HG03520 (cell line): ENCODE data around the gene EP300.

Experiments
- ATAC-seq: cut with Tn5 transposase; IDR thresholded peaks from one replicate; pipeline ENCODE4 v1.9.1; 2021; ENCODE audit warnings: mild to moderate bottlenecking, moderate library complexity; ENCODE audit not compliant: unreplicated experiment

Gene EP300

GRCh38 chr22:41204066-41204465, 111.7 kb downstream of the EP300 start:
- no peak for ATAC-seq

DNA sequence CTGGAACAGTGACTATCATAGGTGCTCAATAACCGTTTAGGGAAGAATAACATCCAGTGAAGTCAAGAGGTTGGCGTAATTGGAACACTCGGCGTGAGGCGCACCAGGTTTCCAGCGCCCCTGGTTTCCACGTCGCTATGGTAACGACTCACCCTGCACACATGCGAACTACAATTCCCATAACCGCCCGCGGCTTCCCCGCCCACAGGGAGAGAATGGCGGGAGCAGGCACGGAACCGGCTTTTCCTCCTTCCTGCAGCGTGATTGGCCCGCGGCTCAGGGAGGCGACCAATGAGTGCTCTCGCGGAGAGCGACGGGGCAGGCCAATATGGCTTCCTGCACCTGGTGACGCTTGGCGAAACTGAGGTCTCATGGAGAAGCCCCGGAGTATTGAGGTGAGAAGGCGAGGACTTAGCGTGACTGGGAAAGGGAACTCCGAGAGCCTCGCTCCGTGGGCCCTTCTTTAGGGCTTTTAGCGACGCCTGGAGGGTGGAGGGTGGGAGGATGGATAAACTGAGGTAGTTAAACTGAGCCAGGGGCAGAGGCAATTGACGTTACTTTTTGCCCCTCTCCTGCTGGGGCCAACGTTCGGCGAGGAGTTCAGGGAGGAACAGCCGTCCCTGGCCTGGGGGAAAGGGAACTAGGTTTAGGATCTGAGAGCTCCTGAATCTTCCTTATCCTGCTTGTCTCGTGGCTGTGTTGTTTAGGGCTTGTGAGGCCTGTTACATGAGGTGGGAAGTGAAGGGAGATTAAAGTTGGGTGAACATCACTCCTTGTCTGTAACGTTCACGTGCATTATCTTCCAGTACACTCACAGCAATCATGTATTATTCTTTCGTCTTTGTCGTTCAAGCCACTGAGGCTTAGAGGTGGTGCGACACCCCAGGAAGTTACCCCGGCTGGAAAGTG, 112.9 kb downstream of the EP300 start, which contains the start of gene L3MBTL2:
TSS of gene L3MBTL2 (plus strand) at position 321 of the 909 bp plus-strand sequence. CDS start at position 372, 51 bp downstream.
- peak; percentile 94 for ATAC-seq

GRCh38 chr22:41206719-41207118, 114.3 kb downstream of the EP300 start:
- ATAC-seq = no peak

DNA sequence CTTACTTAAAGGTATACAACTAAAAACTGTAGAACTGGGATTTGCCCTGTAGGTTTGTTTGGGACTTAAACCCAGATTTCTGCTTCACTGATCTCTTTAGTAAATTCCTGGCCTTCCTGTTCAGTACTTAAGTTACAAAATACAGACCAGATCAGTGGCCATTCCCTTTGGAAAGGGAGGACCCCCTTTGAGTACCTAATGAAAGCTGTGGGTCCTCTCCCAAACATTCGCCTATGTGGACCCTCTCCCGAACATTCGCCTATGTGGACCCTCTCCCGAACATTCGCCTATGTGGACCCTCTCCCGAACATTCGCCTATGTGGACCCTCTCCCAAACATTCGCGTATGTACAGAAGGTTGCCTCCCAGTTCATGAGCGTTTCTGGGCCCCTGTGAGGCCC, 123.0 kb downstream of the EP300 start:
- no peak for ATAC-seq

- no peak for ATAC-seq
Measured at GRCh38 chr22:41215926-41216325, 123.5 kb downstream of the EP300 start.

DNA sequence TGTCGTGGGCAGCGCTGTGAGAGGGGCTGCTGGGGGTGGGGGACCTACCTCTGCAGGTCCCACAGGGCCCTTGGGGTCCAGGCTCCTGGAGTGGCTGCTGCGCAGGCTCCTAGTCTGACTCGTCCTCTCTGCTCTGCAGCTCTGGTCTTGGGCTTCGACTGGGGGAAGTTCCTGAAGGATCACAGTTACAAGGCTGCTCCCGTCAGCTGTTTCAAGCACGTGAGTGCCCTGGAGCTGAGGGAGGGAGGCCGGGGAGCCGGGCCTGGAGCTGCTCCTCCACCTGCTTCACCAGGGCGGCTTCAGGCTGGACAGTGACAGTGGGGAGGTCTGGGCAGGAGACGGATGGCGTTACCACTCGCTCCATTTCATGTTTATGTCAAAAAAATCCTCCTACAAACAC, 124.6 kb downstream of the EP300 start:
- no peak for ATAC-seq

- ATAC-seq = no peak
Measured at GRCh38 chr22:41217553-41218157, 125.3 kb downstream of the EP300 start.

DNA sequence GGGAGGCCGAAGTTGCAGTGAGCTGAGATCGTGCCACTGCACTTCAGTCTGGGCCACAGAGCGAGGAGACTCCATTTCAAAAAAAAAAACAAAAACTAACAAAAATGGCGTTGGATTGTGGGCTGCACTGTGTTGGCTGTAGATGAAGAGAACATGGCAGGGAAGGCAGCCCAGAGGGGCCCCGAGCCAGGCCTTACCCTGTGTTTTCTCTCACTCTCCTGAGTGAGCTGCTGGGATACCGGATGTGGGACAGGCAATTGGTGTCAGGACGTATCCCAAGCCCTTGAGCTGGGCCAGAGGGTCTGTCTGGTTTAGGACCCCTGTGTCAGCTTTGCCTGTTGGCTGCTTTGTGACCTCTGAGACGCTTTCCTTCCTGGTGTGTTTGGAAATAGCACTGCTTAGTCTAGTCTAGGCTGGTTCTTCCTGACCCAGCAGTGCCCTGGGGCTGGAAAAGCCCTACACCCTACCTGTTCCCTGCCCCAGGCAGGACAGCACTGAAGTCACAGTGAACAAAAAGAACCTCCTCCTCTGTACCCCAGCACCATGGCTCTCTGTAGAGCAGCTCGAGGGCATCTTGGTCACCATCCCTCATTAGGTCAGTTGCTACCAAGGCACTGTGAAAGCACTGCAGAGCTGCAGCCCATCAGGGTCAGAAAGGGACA, 130.6 kb downstream of the EP300 start:
- ATAC-seq = no peak

GRCh38 chr22:41223535-41223934, 131.1 kb downstream of the EP300 start:
- no peak for ATAC-seq

DNA sequence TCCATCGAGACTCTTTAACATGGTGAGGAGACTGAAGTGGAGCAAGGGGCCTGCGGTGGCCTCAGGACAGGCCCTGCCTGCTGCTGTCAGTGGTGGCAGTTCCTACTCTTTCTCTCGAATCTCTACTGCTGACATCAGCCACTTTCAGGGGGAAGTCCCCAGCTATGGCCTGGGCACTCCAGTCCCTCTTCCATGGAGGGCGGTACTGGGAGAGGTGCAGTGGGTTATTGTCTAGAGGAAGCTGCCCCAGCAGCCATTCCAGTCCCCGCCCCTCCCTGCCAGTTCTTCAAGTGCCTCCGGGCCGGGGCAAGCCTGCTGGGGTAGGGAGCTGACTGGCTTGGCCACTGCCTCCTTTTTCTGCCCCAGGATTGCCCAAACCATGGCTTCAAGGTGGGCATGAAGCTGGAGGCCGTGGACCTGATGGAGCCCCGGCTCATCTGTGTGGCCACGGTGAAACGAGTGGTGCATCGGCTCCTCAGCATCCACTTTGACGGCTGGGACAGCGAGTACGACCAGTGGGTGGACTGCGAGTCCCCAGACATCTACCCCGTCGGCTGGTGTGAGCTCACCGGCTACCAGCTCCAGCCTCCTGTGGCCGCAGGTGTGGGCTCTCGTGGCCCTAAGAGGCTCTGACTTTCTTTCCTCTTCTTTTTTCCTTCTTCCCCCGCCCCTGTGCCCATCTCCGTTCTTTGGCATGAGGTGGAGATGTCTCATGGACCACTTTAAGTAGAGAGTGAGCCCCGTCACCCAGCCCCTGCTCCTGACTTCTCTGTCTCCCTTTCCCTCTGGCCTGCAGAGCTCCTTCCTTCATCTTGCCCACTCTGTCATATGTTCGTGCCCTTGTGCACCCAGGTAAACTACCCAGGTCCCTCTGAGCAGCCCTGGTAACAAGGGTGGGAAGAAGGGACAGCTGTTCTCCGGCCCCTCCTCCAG, 134.6 kb downstream of the EP300 start:
- no peak for ATAC-seq

DNA sequence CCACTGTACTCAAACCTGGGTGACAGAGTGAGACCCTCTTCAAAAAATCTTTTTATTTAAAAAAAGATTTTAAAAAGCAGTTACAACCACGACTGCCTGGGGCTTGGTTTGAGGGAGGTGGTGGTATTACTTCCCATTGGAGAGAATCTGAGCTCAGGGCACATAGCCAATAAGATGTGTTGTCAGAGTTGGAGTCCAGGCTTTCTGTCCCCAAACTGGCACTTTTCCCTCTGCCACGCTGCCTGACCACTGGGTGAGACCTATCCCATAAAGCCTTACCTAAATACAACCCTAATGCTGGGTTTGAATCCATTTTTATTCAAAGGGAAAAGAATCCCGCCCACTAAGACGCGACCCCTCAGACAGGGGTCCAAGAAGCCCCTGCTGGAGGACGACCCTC, 136.8 kb downstream of the EP300 start:
- ATAC-seq = no peak
